ENCODE data around the gene TMEM161B.
"Not testable (repeated sequence)": the region's sequence is repeated elsewhere in the genome, so short reads cannot be mapped to it uniquely, and the experiment has no call there.

TMEM161B gene

GRCh38 chr5:88248743-88249540, 19.7 kb downstream of the TMEM161B start:
- no peak for DNase-seq (ENCODE audit: low read depth in 2 of 2)

- no peak for DNase-seq (ENCODE audit: low read depth in 2 of 2)
Measured at GRCh38 chr5:88248094-88248493, 20.6 kb downstream of the TMEM161B start.

- DNase-seq (ENCODE audit: low read depth in 2 of 2) = no peak
Measured at GRCh38 chr5:88245893-88246244, 22.8 kb downstream of the TMEM161B start.

GRCh38 chr5:88245241-88245892, 23.3 kb downstream of the TMEM161B start:
- DNase-seq (ENCODE audit: low read depth in 2 of 2) = no peak

- DNase-seq (ENCODE audit: low read depth in 2 of 2) = no peak
Measured at GRCh38 chr5:88244686-88245085, 24.0 kb downstream of the TMEM161B start.

- not testable (repeated sequence) for DNase-seq (ENCODE audit: low read depth in 2 of 2)
Measured at GRCh38 chr5:88243493-88243892, 25.2 kb downstream of the TMEM161B start.

- DNase-seq (ENCODE audit: low read depth in 2 of 2) = no peak
Measured at GRCh38 chr5:88238732-88239131, 29.9 kb downstream of the TMEM161B start.

- no peak for DNase-seq (ENCODE audit: low read depth in 2 of 2)
Measured at GRCh38 chr5:88236866-88237642, 31.6 kb downstream of the TMEM161B start.

GRCh38 chr5:88235828-88236227, 32.8 kb downstream of the TMEM161B start:
- DNase-seq (ENCODE audit: low read depth in 2 of 2) = no peak

- no peak for DNase-seq (ENCODE audit: low read depth in 2 of 2)
Measured at GRCh38 chr5:88235346-88235745, 33.3 kb downstream of the TMEM161B start.

GRCh38 chr5:88230546-88231066, 38.0 kb downstream of the TMEM161B start:
- no peak for DNase-seq (ENCODE audit: low read depth in 2 of 2)

- DNase-seq (ENCODE audit: low read depth in 2 of 2) = no peak
Measured at GRCh38 chr5:88226881-88227450, 41.7 kb downstream of the TMEM161B start.

- DNase-seq (ENCODE audit: low read depth in 2 of 2) = no peak
Measured at GRCh38 chr5:88214655-88215054, 54.0 kb downstream of the TMEM161B start.

GRCh38 chr5:88207575-88207974, 61.1 kb downstream of the TMEM161B start:
- no peak for DNase-seq (ENCODE audit: low read depth in 2 of 2)

- DNase-seq (ENCODE audit: low read depth in 2 of 2) = no peak
Measured at GRCh38 chr5:88203981-88204750, 64.5 kb downstream of the TMEM161B start.

- DNase-seq (ENCODE audit: low read depth in 2 of 2) = no peak
Measured at GRCh38 chr5:88195636-88196035, 73.0 kb downstream of the TMEM161B start.

GRCh38 chr5:88193896-88194295, 74.7 kb downstream of the TMEM161B start:
- DNase-seq (ENCODE audit: low read depth in 2 of 2) = no peak

GRCh38 chr5:88190106-88190834, 78.4 kb downstream of the TMEM161B start:
- no peak for DNase-seq (ENCODE audit: low read depth in 2 of 2)

GRCh38 chr5:88189484-88189883, 79.2 kb downstream of the TMEM161B start:
- not testable (repeated sequence) for DNase-seq (ENCODE audit: low read depth in 2 of 2)

GRCh38 chr5:88188458-88189132, 80.0 kb downstream of the TMEM161B start:
- DNase-seq (ENCODE audit: low read depth in 2 of 2) = no peak

All from stimulated activated CD4-positive, alpha-beta T cell treated with anti-CD3 and anti-CD28 coated beads, Interleukin-1b, Interleukin-23, amount 100 ng/mL, for 1 hour (primary cell).